HG03196 (cell line): ENCODE measurements around the gene MUTYH.
"Not testable (repeated sequence)": the region's sequence is repeated elsewhere in the genome, so short reads cannot be mapped to it uniquely, and the experiment has no call there.

Experiments used
- ATAC-seq: cut with Tn5 transposase; IDR thresholded peaks from one replicate; pipeline ENCODE4 v1.9.1; 2021; ENCODE audit not compliant: unreplicated experiment

MUTYH gene

GRCh38 chr1:45339789-45340558, at the start of gene MUTYH, which contains the start of gene TOE1:
MUTYH (minus strand) TSS chr1:45340440; CDS start chr1:45334505, 5,935 bp downstream.
TOE1 (plus strand) TSS chr1:45340170; CDS start chr1:45340253, 83 bp downstream.
- ATAC-seq: peak; percentile 80

- no peak for ATAC-seq
Observed at GRCh38 chr1:45386219-45386618, 46.0 kb upstream of the MUTYH start.

- no peak for ATAC-seq
Observed at GRCh38 chr1:45385302-45385701, 45.1 kb upstream of the MUTYH start.

GRCh38 chr1:45384213-45384612, 44.0 kb upstream of the MUTYH start:
- ATAC-seq: not testable (repeated sequence)

GRCh38 chr1:45383191-45383590, 43.0 kb upstream of the MUTYH start:
- no peak for ATAC-seq

- no peak for ATAC-seq
Observed at GRCh38 chr1:45381243-45381642, 41.0 kb upstream of the MUTYH start.

GRCh38 chr1:45380730-45381129, 40.5 kb upstream of the MUTYH start:
- ATAC-seq: no peak

GRCh38 chr1:45380125-45380524, 39.9 kb upstream of the MUTYH start:
- no peak for ATAC-seq

GRCh38 chr1:45379524-45379923, 39.3 kb upstream of the MUTYH start:
- no peak for ATAC-seq

- no peak for ATAC-seq
Observed at GRCh38 chr1:45378184-45378583, 37.9 kb upstream of the MUTYH start.

GRCh38 chr1:45375104-45376090, 35.2 kb upstream of the MUTYH start:
- ATAC-seq: no peak

GRCh38 chr1:45373573-45373972, 33.3 kb upstream of the MUTYH start:
- no peak for ATAC-seq

GRCh38 chr1:45370575-45370974, 30.3 kb upstream of the MUTYH start:
- ATAC-seq: no peak

GRCh38 chr1:45365051-45365450, 24.8 kb upstream of the MUTYH start:
- ATAC-seq: no peak

- no peak for ATAC-seq
Observed at GRCh38 chr1:45364294-45364693, 24.1 kb upstream of the MUTYH start.

GRCh38 chr1:45360981-45361380, 20.7 kb upstream of the MUTYH start:
- not testable (repeated sequence) for ATAC-seq

GRCh38 chr1:45359882-45360513, 19.8 kb upstream of the MUTYH start:
- no peak for ATAC-seq

- ATAC-seq: no peak
Observed at GRCh38 chr1:45356186-45356585, 15.9 kb upstream of the MUTYH start.

GRCh38 chr1:45355683-45356082, 15.4 kb upstream of the MUTYH start:
- ATAC-seq: no peak

GRCh38 chr1:45354838-45355237, 14.6 kb upstream of the MUTYH start:
- ATAC-seq: no peak

GRCh38 chr1:45353685-45354084, 13.4 kb upstream of the MUTYH start:
- no peak for ATAC-seq
